ENCODE measurements around the gene TBC1D32.
"Not testable (repeated sequence)": the region's sequence is repeated elsewhere in the genome, so short reads cannot be mapped to it uniquely, and the experiment has no call there.

TBC1D32 gene

DNA sequence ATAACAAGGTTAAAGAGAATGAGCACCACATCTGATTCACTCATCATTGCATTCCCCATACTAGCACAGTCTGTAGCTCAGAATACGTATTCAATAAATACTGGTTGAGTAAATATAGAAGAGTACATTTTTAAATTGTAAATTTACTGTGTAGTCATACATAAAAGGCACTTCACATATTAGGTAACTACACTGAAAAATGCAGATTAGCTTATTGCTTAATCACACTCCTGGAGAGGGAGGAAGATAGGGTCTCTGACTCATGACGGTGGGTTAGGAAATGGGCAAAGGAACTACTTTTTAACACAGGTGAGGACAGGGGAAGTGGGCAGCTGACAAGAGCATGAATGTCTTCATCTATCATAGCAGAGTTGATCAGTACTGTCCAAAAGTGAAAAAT is 133.2 kb downstream of the TBC1D32 start:
- WGBS (ENCODE audit: extremely low coverage, insufficient coverage, insufficient read length) = no CpG with 5 or more reads among the region's 2 CpGs
- no peak overlapping the region for H2BK5ac ChIP-seq (ENCODE audit: low read depth, low read length, poor library complexity)
- no peak overlapping the region for H3K4me2 ChIP-seq (ENCODE audit: low read length)
- peak; percentile 30 to 81 for DNase-seq
- H3K4ac ChIP-seq (ENCODE audit: low read depth, low read length) = no peak overlapping the region
- no peak overlapping the region for H3K23ac ChIP-seq (ENCODE audit: low read length)
- H3K36me3 ChIP-seq (ENCODE audit: control insufficient read depth in 1 of 2, insufficient read depth in 2 of 2, low read length in 2 of 2) = no peaks in the 10 kb centered on the region
- H2BK12ac ChIP-seq (ENCODE audit: low read length) = no peak overlapping the region
- H3K9ac ChIP-seq (ENCODE audit: low read length) = no peak overlapping the region
- H3K18ac ChIP-seq (ENCODE audit: low read length) = no peak overlapping the region
- no peak overlapping the region for H4K8ac ChIP-seq (ENCODE audit: low read depth, low read length)
- H2BK120ac ChIP-seq (ENCODE audit: insufficient read depth, low read length, poor library complexity) = no peak overlapping the region
- H4K91ac ChIP-seq (ENCODE audit: low read depth, low read length) = no peak overlapping the region
- no peak overlapping the region for H4K12ac ChIP-seq (ENCODE audit: low read depth, low read length)
- no peaks in the 10 kb centered on the region for H3K4me1 ChIP-seq (ENCODE audit: control insufficient read depth in 1 of 2, insufficient read depth in 2 of 2, low read length in 2 of 2)
- H3K9me3 ChIP-seq (ENCODE audit: insufficient read depth, low read depth, low read length) = no peaks in the 10 kb centered on the region
- no peaks in the 10 kb centered on the region for H3K27me3 ChIP-seq (ENCODE audit: insufficient read depth, low read length)
- H3K14ac ChIP-seq (ENCODE audit: low read length) = no peak overlapping the region
- no peaks in the 10 kb centered on the region for H3K79me1 ChIP-seq (ENCODE audit: low read length)
- no peak overlapping the region for H3K27ac ChIP-seq (ENCODE audit: low read depth, low read length)
- H2AK5ac ChIP-seq (ENCODE audit: low read length) = no peak overlapping the region
- no peak overlapping the region for H2AFZ ChIP-seq (ENCODE audit: insufficient read depth, low read length, poor library complexity)
- H3K4me3 ChIP-seq (ENCODE audit: low read depth, low read length) = no peak overlapping the region
- no peaks in the 10 kb centered on the region for H3K79me2 ChIP-seq (ENCODE audit: control insufficient read depth, insufficient read depth, low read length, poor library complexity)

DNA sequence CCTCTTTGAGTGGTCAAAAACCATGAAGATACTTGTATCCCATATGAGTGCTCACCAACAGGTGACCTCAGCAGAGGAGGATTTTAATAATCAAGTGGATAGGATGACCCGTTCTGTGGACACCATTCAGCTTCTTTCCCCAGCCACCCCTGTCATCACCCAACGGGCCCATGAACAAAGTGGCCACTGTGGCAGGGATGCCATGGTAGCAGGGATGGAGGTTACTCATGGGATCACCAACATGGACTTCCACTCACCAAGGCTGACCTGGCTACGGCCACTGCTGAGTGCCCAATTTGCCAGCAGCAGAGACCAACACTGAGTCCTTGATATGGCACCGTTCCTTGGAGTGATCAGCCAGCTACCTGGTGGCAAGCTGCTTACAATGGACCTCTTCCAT is 138.2 kb downstream of the TBC1D32 start:
- not testable (repeated sequence) for H4K12ac ChIP-seq (ENCODE audit: low read depth, low read length); H3K79me1 ChIP-seq (ENCODE audit: low read length); H3K23ac ChIP-seq (ENCODE audit: low read length); H3K4me2 ChIP-seq (ENCODE audit: low read length); DNase-seq; H2BK12ac ChIP-seq (ENCODE audit: low read length); H3K27me3 ChIP-seq (ENCODE audit: insufficient read depth, low read length); H3K4me1 ChIP-seq (ENCODE audit: control insufficient read depth in 1 of 2, insufficient read depth in 2 of 2, low read length in 2 of 2); H2BK120ac ChIP-seq (ENCODE audit: insufficient read depth, low read length, poor library complexity); H3K79me2 ChIP-seq (ENCODE audit: control insufficient read depth, insufficient read depth, low read length, poor library complexity); H4K91ac ChIP-seq (ENCODE audit: low read depth, low read length); H3K14ac ChIP-seq (ENCODE audit: low read length); H3K4ac ChIP-seq (ENCODE audit: low read depth, low read length); H2AFZ ChIP-seq (ENCODE audit: insufficient read depth, low read length, poor library complexity); H3K4me3 ChIP-seq (ENCODE audit: low read depth, low read length); H3K36me3 ChIP-seq (ENCODE audit: control insufficient read depth in 1 of 2, insufficient read depth in 2 of 2, low read length in 2 of 2); H3K9me3 ChIP-seq (ENCODE audit: insufficient read depth, low read depth, low read length); H3K27ac ChIP-seq (ENCODE audit: low read depth, low read length); H3K18ac ChIP-seq (ENCODE audit: low read length); H4K8ac ChIP-seq (ENCODE audit: low read depth, low read length); H2AK5ac ChIP-seq (ENCODE audit: low read length); H3K9ac ChIP-seq (ENCODE audit: low read length); H2BK5ac ChIP-seq (ENCODE audit: low read depth, low read length, poor library complexity)
- WGBS (ENCODE audit: extremely low coverage, insufficient coverage, insufficient read length) = no CpG with 5 or more reads among the region's 4 CpGs

DNA sequence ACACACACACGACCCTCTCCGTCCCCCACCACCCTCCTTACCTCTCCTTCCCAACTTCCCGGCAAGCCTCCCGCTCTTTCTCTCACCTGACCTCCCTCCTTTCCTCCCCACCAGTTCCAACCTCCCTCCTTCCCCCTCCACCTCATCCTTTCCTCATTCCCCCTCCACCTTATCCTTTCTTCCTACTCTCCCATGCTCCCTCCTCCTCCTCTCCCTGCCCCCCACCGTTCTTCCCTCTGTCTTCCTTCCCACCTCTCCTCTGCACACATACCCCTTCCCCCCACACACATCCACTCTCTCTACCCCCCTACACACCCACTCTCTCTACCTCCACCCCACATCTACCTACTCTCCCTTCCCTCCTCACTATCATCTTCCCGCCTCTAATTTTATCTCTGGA is 144.2 kb downstream of the TBC1D32 start:
- H3K36me3 ChIP-seq (ENCODE audit: control insufficient read depth in 1 of 2, insufficient read depth in 2 of 2, low read length in 2 of 2) = no peaks in the 10 kb centered on the region
- 80% methylated on average over 1 of the region's 6 CpGs for WGBS (ENCODE audit: extremely low coverage, insufficient coverage, insufficient read length)
- H3K27me3 ChIP-seq (ENCODE audit: insufficient read depth, low read length) = no peaks in the 10 kb centered on the region
- no peak overlapping the region for H3K18ac ChIP-seq (ENCODE audit: low read length)
- no peak overlapping the region for H4K12ac ChIP-seq (ENCODE audit: low read depth, low read length)
- no peak overlapping the region for H4K91ac ChIP-seq (ENCODE audit: low read depth, low read length)
- H4K8ac ChIP-seq (ENCODE audit: low read depth, low read length) = no peak overlapping the region
- no peak overlapping the region for H2AK5ac ChIP-seq (ENCODE audit: low read length)
- no peaks in the 10 kb centered on the region for H3K79me2 ChIP-seq (ENCODE audit: control insufficient read depth, insufficient read depth, low read length, poor library complexity)
- no peak for DNase-seq
- H2BK12ac ChIP-seq (ENCODE audit: low read length) = no peak overlapping the region
- H2BK120ac ChIP-seq (ENCODE audit: insufficient read depth, low read length, poor library complexity) = no peak overlapping the region
- H3K27ac ChIP-seq (ENCODE audit: low read depth, low read length) = no peak overlapping the region
- no peaks in the 10 kb centered on the region for H3K79me1 ChIP-seq (ENCODE audit: low read length)
- no peaks in the 10 kb centered on the region for H3K4me1 ChIP-seq (ENCODE audit: control insufficient read depth in 1 of 2, insufficient read depth in 2 of 2, low read length in 2 of 2)
- H3K4me2 ChIP-seq (ENCODE audit: low read length) = no peak overlapping the region
- H3K14ac ChIP-seq (ENCODE audit: low read length) = no peak overlapping the region
- no peak overlapping the region for H2BK5ac ChIP-seq (ENCODE audit: low read depth, low read length, poor library complexity)
- H3K9me3 ChIP-seq (ENCODE audit: insufficient read depth, low read depth, low read length) = no peaks in the 10 kb centered on the region
- no peak overlapping the region for H3K9ac ChIP-seq (ENCODE audit: low read length)
- H2AFZ ChIP-seq (ENCODE audit: insufficient read depth, low read length, poor library complexity) = no peak overlapping the region
- H3K23ac ChIP-seq (ENCODE audit: low read length) = no peak overlapping the region
- H3K4ac ChIP-seq (ENCODE audit: low read depth, low read length) = no peak overlapping the region
- no peak overlapping the region for H3K4me3 ChIP-seq (ENCODE audit: low read depth, low read length)

DNA sequence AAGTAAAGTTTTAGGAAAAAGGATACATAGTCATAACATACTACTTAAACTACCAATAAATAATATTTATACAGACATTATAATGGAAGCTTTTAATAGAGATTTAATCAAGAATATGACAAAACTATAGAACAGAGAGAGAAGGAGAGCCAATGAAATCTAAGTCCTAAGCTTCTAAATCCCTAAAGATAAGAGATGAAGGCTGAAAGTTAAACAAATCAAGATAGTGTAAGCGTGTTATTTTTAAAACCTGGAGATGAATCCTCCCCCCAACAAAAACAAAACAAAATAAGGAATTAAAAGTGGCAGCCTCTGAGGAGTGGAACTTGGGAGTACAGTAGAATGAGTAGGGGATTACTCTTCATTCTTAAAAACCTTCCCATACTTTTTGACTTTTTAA is 145.9 kb downstream of the TBC1D32 start:
- no peak overlapping the region for H2AK5ac ChIP-seq (ENCODE audit: low read length)
- no peak overlapping the region for H3K9ac ChIP-seq (ENCODE audit: low read length)
- no peak overlapping the region for H3K4ac ChIP-seq (ENCODE audit: low read depth, low read length)
- H3K27ac ChIP-seq (ENCODE audit: low read depth, low read length) = no peak overlapping the region
- no peak overlapping the region for H2BK12ac ChIP-seq (ENCODE audit: low read length)
- no peaks in the 10 kb centered on the region for H3K79me1 ChIP-seq (ENCODE audit: low read length)
- no peaks in the 10 kb centered on the region for H3K36me3 ChIP-seq (ENCODE audit: control insufficient read depth in 1 of 2, insufficient read depth in 2 of 2, low read length in 2 of 2)
- WGBS (ENCODE audit: extremely low coverage, insufficient coverage, insufficient read length) = no CpG with 5 or more reads among the region's 1 CpG
- no peak overlapping the region for H4K12ac ChIP-seq (ENCODE audit: low read depth, low read length)
- H3K23ac ChIP-seq (ENCODE audit: low read length) = no peak overlapping the region
- H3K14ac ChIP-seq (ENCODE audit: low read length) = no peak overlapping the region
- no peak overlapping the region for H4K8ac ChIP-seq (ENCODE audit: low read depth, low read length)
- H3K18ac ChIP-seq (ENCODE audit: low read length) = no peak overlapping the region
- no peak overlapping the region for H2BK120ac ChIP-seq (ENCODE audit: insufficient read depth, low read length, poor library complexity)
- no peaks in the 10 kb centered on the region for H3K27me3 ChIP-seq (ENCODE audit: insufficient read depth, low read length)
- H2AFZ ChIP-seq (ENCODE audit: insufficient read depth, low read length, poor library complexity) = no peak overlapping the region
- no peak overlapping the region for H3K4me3 ChIP-seq (ENCODE audit: low read depth, low read length)
- no peaks in the 10 kb centered on the region for H3K4me1 ChIP-seq (ENCODE audit: control insufficient read depth in 1 of 2, insufficient read depth in 2 of 2, low read length in 2 of 2)
- H3K9me3 ChIP-seq (ENCODE audit: insufficient read depth, low read depth, low read length) = no peaks in the 10 kb centered on the region
- no peak overlapping the region for H4K91ac ChIP-seq (ENCODE audit: low read depth, low read length)
- no peak overlapping the region for H3K4me2 ChIP-seq (ENCODE audit: low read length)
- DNase-seq = no peak
- no peaks in the 10 kb centered on the region for H3K79me2 ChIP-seq (ENCODE audit: control insufficient read depth, insufficient read depth, low read length, poor library complexity)
- no peak overlapping the region for H2BK5ac ChIP-seq (ENCODE audit: low read depth, low read length, poor library complexity)

All from trophoblast cell (in vitro differentiated cells and primary cell).